PFSK-1 (cell line): ENCODE results near the gene SNCA.

ENCODE experiments used
- FOXP2 ChIP-seq: optimal IDR thresholded peaks from 2 replicates; pipeline ENCODE3; 2011; ENCODE audit warnings: borderline replicate concordance, control low read depth, inconsistent platforms; ENCODE audit not compliant: insufficient read depth; ENCODE audit errors: extremely low read length, extremely low read depth
- POLR2AphosphoS5 ChIP-seq: IDR thresholded peaks from 2 replicates; pipeline ENCODE4 v1.6.1; 2012; ENCODE audit warnings: low read depth, mild to moderate bottlenecking, control low read depth, low read length, moderate library complexity
- SIN3A ChIP-seq: IDR thresholded peaks from 2 replicates; pipeline ENCODE4 v1.6.1; 2012; ENCODE audit warnings: mild to moderate bottlenecking, low read length, moderate library complexity, borderline replicate concordance; ENCODE audit not compliant: insufficient read depth
- TAF1 ChIP-seq: IDR thresholded peaks from 2 replicates; pipeline ENCODE4 v1.6.1; 2012; ENCODE audit warnings: low read length, control low read depth, borderline replicate concordance; ENCODE audit not compliant: insufficient read depth
- TF ChIP-seq, protein P1 (sequence below), 2 experiments: IDR thresholded peaks; 2 replicates each; pipeline versions ENCODE4 v1.6.1 to v1.8.0; 2011 to 2012; ENCODE audit warnings: low read depth in 2 of 2, low read length in 2 of 2, control low read depth in 1 of 2, inconsistent platforms in 1 of 2, mild to moderate bottlenecking in 1 of 2, moderate library complexity in 1 of 2; ENCODE audit not compliant: insufficient read depth in 1 of 2

SNCA gene

DNA sequence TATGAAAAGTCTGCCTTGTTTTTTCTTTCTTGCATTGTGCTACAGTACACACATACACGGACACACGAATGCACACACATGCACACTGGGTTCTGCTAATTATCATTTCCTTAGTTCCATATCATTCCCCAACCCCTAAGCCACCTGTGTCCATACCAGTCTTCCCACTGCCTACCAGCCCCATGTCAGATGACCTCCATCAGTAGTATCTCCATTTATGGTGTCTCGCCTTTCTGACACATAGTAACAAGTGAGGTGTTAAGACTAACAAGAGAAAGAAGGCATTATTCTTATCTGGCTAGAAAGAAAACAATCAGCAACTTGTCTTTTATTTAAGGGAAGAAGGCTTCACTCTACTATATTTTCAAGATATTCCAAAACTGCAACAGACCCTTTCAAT lies 67.1 kb downstream of the SNCA start:
- TF ChIP-seq SIN3A (no peak), FOXP2 (no peak), POLR2AphosphoS5 (no peak), TAF1 (no peak)
- TF ChIP-seq, protein P1, sequence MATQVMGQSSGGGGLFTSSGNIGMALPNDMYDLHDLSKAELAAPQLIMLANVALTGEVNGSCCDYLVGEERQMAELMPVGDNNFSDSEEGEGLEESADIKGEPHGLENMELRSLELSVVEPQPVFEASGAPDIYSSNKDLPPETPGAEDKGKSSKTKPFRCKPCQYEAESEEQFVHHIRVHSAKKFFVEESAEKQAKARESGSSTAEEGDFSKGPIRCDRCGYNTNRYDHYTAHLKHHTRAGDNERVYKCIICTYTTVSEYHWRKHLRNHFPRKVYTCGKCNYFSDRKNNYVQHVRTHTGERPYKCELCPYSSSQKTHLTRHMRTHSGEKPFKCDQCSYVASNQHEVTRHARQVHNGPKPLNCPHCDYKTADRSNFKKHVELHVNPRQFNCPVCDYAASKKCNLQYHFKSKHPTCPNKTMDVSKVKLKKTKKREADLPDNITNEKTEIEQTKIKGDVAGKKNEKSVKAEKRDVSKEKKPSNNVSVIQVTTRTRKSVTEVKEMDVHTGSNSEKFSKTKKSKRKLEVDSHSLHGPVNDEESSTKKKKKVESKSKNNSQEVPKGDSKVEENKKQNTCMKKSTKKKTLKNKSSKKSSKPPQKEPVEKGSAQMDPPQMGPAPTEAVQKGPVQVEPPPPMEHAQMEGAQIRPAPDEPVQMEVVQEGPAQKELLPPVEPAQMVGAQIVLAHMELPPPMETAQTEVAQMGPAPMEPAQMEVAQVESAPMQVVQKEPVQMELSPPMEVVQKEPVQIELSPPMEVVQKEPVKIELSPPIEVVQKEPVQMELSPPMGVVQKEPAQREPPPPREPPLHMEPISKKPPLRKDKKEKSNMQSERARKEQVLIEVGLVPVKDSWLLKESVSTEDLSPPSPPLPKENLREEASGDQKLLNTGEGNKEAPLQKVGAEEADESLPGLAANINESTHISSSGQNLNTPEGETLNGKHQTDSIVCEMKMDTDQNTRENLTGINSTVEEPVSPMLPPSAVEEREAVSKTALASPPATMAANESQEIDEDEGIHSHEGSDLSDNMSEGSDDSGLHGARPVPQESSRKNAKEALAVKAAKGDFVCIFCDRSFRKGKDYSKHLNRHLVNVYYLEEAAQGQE (IDR thresholded peaks at IDR 0.05; ENCODE audit: insufficient read depth in 1 of 2, low read depth in 2 of 2, low read length in 2 of 2): no peak

DNA sequence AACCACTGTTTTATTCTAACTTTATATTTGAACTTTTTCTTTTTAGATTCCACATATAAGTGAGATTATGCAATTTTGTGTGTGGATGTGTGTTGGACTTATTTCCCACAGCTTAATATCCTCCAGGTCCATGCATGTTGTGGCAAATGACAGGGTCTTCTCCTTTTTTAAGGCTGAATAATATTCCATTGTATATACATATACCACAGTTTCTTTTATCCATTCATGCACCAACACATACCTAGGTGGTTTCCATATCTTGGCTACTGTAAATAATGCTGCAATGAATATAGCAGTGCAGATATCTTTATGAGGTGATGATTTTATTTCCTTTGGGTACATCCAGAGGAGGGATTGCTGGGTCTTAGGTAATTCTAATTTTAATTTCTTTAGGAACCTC lies 69.0 kb downstream of the SNCA start:
- no peak for TF ChIP-seq POLR2AphosphoS5
- TF ChIP-seq FOXP2: no peak
- no peak for TF ChIP-seq SIN3A

DNA sequence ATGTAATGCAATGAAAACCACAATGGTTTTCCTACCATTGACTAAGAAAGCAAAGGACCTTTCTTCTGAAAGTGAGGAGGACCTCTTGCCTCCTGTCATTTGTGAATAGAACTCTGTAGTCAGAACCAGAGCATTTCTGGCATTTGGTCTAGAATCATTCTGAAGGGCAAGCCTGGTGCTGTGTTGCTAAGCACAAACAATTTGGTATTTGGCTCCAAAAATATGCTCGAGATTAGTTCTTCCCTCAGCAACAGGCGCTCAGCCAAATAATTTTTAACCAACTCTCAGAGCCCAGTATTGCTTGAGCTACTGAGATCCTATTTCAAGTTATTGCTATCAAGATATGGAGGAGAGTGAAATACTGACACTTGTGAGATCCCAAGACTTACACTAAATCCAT lies 71.0 kb downstream of the SNCA start:
- TF ChIP-seq POLR2AphosphoS5: no peak
- no peak for TF ChIP-seq FOXP2

DNA sequence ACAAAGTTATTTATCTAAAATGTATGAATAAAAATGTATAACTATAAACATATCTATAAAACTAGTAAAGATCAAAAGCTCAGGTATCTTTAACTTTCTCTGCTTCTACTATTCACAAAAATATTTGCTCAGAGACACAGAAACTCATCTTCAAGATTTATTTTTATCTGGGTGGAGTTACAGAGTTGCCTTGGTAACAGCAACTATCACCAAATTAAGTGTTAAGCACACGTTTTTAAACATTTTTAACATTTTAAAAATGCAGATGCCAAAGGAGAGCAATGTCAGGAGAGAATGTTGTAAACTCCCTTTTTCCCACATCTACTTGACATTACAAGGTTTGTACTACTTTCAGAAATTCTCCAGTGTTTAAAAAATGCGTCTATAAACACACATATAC lies 71.4 kb downstream of the SNCA start:
- TF ChIP-seq TAF1: no peak
- no peak for TF ChIP-seq SIN3A
- no peak for TF ChIP-seq POLR2AphosphoS5
- TF ChIP-seq, protein P1 (IDR thresholded peaks at IDR 0.05; ENCODE audit: insufficient read depth in 1 of 2, low read depth in 2 of 2, low read length in 2 of 2): no peak
- TF ChIP-seq FOXP2: no peak

DNA sequence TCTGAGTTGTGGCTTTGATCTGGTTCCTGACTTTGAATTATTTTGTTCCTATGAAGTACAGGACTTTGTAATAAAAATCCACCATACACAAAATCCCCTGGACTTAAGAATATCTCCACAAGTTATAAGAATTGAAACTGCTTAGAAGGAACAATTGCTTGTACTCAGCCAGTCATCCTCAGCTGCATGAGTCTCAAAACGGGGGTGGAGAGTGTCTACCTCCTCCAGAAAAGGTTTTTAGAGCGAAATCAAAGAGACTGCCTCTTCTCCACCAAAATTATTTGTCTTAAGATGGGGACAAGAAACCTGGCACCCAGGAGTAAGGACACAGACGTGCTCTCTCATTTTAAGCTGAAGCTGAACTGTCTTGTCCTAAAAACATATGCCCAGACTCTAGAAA lies 74.7 kb downstream of the SNCA start:
- TF ChIP-seq SIN3A (no peak), POLR2AphosphoS5 (no peak), TAF1 (no peak), FOXP2 (no peak)
- TF ChIP-seq, protein P1 (IDR thresholded peaks at IDR 0.05; ENCODE audit: insufficient read depth in 1 of 2, low read depth in 2 of 2, low read length in 2 of 2): no peak

DNA sequence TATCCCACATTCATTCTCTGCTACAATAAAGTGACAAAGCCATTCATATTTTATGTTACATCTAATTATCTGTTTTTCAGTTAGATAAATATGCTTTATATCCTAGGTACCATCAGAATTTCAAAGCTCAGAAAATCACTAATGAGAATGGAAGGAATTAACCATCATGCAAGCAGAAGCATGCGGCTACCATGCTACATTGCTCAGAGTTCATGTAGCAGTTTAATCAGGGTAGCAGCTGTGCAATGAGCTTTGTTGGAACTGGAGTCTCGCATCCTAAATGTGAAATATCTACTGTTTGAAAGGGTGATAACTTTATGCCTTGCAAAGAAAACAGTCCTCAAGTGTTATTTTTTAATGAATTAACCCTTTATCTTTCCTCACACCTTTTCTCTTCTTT lies 77.5 kb downstream of the SNCA start:
- no peak for TF ChIP-seq POLR2AphosphoS5
- no peak for TF ChIP-seq TAF1
- TF ChIP-seq FOXP2: no peak
- TF ChIP-seq, protein P1 (IDR thresholded peaks at IDR 0.05; ENCODE audit: insufficient read depth in 1 of 2, low read depth in 2 of 2, low read length in 2 of 2): no peak
- TF ChIP-seq SIN3A: no peak
